Stimulated activated CD8-positive, alpha-beta memory T cell treated with anti-CD3 and anti-CD28 coated beads, Interleukin-4, amount 100 ng/mL, for 4 hours (primary cell): ENCODE data around the gene TMEM63A.

Experiments used
- DNase-seq, 2 donors: peaks; one replicate each; pipeline ENCODE4 v3.0.0-alpha.2; 2020; ENCODE audit warnings: low read depth in 2 of 2, low spot score in 1 of 2

The TMEM63A gene

GRCh38 chr1:225886159-225887029 lies 4.2 kb upstream of the TMEM63A start:
- no peak for DNase-seq

- no peak for DNase-seq
Observed at GRCh38 chr1:225885336-225885735, 3.2 kb upstream of the TMEM63A start.

GRCh38 chr1:225883616-225884265 lies 1.6 kb upstream of the TMEM63A start:
- DNase-seq: no peak

- DNase-seq: no peak
Observed at GRCh38 chr1:225882694-225883615, 775 bp upstream of the TMEM63A start.

- DNase-seq: no peak
Observed at GRCh38 chr1:225881081-225881958, 860 bp downstream of the TMEM63A start.

- no peak for DNase-seq
Observed at GRCh38 chr1:225880636-225881035, 1.5 kb downstream of the TMEM63A start.

GRCh38 chr1:225880222-225880588 lies 2.0 kb downstream of the TMEM63A start:
- no peak for DNase-seq

- DNase-seq: no peak
Observed at GRCh38 chr1:225879521-225880221, 2.5 kb downstream of the TMEM63A start.

GRCh38 chr1:225878282-225878681 lies 3.9 kb downstream of the TMEM63A start:
- no peak for DNase-seq

GRCh38 chr1:225877580-225877979 lies 4.6 kb downstream of the TMEM63A start:
- DNase-seq: no peak

GRCh38 chr1:225876900-225877510 lies 5.2 kb downstream of the TMEM63A start:
- DNase-seq: no peak

- DNase-seq: no peak
Observed at GRCh38 chr1:225875044-225875815, 7.0 kb downstream of the TMEM63A start.

- DNase-seq: no peak
Observed at GRCh38 chr1:225874431-225874830, 7.7 kb downstream of the TMEM63A start.

GRCh38 chr1:225873281-225873850 lies 8.8 kb downstream of the TMEM63A start:
- DNase-seq: no peak

GRCh38 chr1:225872075-225872430 lies 10.1 kb downstream of the TMEM63A start:
- DNase-seq: no peak

GRCh38 chr1:225871359-225872074 lies 10.7 kb downstream of the TMEM63A start:
- no peak for DNase-seq

GRCh38 chr1:225870911-225871310 lies 11.3 kb downstream of the TMEM63A start:
- no peak for DNase-seq
